ENCODE data around the gene FIBCD1. TPM values are rescaled to one million over a fixed set of nuclear protein-coding genes. Genes with fewer than 3 reads are reported as not detected.

The FIBCD1 gene
- total and polyA plus RNA-seq, 9 of the 15 experiments (the other 6 are each of a cell fraction or from before 2014, with no cell fraction given) = 0.53 to 1.2 (median 0.95) TPM; not detected in 4

DNA sequence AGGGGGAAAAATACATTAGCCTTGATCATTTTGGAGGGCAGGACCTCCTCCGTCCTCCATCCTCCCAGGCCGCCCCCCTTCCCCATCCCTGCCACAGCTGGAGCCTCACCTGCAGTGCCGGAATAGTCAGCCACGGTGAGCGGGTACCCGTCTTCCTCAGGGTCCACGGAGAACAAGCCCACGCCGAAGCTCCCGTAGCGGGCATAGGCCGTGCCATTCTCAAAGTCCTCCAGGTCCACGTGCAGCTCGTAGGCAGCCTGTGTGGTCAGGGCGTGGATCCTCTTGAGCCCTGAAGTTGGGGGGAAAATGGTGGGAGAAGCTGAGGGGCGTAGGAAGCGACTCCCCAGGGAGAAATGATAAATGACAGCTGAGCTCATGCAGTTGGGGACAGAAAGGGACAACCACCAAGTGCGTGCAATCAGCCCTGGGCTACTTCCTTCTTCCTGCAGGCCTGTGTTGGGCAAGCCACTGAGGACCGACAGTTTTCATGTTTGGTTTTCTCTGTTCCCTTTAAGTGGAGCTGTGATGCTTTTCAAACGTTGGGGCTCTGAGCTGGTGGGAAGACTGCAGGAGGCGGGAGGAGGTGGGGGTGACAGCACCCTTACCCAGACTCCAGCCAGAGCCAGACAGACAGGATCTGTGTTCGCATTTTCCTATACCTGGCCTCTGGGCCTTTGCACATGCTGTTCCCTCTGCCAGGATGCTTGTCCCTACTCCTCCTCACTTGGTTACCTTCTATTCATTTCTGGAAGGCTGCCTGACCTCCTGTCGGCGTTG lies 33.7 kb downstream of the FIBCD1 start:
- Histone ChIP-seq H4K20me1 (replicated peaks; ENCODE audit: control insufficient read depth, insufficient read depth, low read length) (peaks cover 81% of the 10 kb centered on the region), H3K36me3 (ENCODE audit: control insufficient read depth, insufficient read depth, low read length) (no peaks in the 10 kb centered on the region), H3K4me2 (ENCODE audit: insufficient read depth, low read length) (no peak overlapping the region), H3K27ac (ENCODE audit: extremely low read depth, low read depth, low read length) (no peak overlapping the region), H2AFZ (ENCODE audit: low read depth, low read length) (no peak overlapping the region), H3K79me2 (ENCODE audit: control insufficient read depth, insufficient read depth, low read length) (no peaks in the 10 kb centered on the region), H3K9ac (ENCODE audit: insufficient read depth in 1 of 2, low read depth in 2 of 2, low read length in 2 of 2) (no peak overlapping the region), H3K4me3 (no peak overlapping the region), H3K9me3 (replicated peaks; ENCODE audit: control insufficient read depth, insufficient read depth, low read depth, low read length) (no peaks in the 10 kb centered on the region), H3K4me1 (replicated peaks in 1 of 2; ENCODE audit: control insufficient read depth in 2 of 2, insufficient read depth in 2 of 2, low read length in 2 of 2) (peaks cover 0 to 57% of the 10 kb centered on the region in 2 experiments; a peak in 2 of 5 replicates), H3K9me1 (ENCODE audit: control insufficient read depth, insufficient read depth, low read length) (peaks cover 15% of the 10 kb centered on the region), H3K27me3 (ENCODE audit: control insufficient read depth in 2 of 2, insufficient read depth in 2 of 2, low read length in 2 of 2) (peaks cover 88 to 90% of the 10 kb centered on the region in 2 experiments)
- ATAC-seq = peak; percentile 2; the same call in 2 of the 3 replicates
- WGBS (ENCODE audit: insufficient coverage, low coverage, missing lambda C conversion rate) = 3% methylated on average over 24 of the region's 24 CpGs
- ChIA-PET POLR2A (interaction anchor here (0.5 to 25.7 kb wide), 11 partner anchors 12 to 179 kb away, joined by 3 to 582 read pairs (median 5); partner anchors contain the start of gene QRFP), CTCF (ENCODE audit: low intra/inter-chr PET ratio) (no interaction called here)
- peak; percentile 35 for FAIRE-seq
- no TSS peak for BruUV-seq (replicated peaks)
- peak in 3 of 4 experiments; percentile 69 to 75 (median 75) for DNase-seq (ENCODE audit: extremely low read depth in 1 of 4, low spot score in 3 of 4)
- in situ Hi-C loops (cut with MboI) (no loop called here), intact Hi-C loops (cut with micrococcal nuclease) (no loop called here)
- TF ChIP-seq, protein P1, sequence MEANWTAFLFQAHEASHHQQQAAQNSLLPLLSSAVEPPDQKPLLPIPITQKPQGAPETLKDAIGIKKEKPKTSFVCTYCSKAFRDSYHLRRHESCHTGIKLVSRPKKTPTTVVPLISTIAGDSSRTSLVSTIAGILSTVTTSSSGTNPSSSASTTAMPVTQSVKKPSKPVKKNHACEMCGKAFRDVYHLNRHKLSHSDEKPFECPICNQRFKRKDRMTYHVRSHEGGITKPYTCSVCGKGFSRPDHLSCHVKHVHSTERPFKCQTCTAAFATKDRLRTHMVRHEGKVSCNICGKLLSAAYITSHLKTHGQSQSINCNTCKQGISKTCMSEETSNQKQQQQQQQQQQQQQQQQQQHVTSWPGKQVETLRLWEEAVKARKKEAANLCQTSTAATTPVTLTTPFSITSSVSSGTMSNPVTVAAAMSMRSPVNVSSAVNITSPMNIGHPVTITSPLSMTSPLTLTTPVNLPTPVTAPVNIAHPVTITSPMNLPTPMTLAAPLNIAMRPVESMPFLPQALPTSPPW (CRISPR knock-in tag; IDR thresholded peaks at IDR 0.05) = no peak
- TF ChIP-seq PRMT5 (CRISPR knock-in tag; IDR thresholded peaks at IDR 0.05) = no peak
- 0 out of 2 replicates have a peak, but pooled peaks have one; percentile 24 for TF ChIP-seq HCFC1 (IDR thresholded peaks at IDR 0.05; ENCODE audit: low read depth, low read length)
- TF ChIP-seq, protein P2, sequence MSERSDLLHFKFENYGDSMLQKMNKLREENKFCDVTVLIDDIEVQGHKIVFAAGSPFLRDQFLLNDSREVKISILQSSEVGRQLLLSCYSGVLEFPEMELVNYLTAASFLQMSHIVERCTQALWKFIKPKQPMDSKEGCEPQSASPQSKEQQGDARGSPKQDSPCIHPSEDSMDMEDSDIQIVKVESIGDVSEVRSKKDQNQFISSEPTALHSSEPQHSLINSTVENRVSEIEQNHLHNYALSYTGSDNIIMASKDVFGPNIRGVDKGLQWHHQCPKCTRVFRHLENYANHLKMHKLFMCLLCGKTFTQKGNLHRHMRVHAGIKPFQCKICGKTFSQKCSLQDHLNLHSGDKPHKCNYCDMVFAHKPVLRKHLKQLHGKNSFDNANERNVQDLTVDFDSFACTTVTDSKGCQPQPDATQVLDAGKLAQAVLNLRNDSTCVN (CRISPR knock-in tag; IDR thresholded peaks at IDR 0.05) = no peak
- TF ChIP-seq, protein P3, sequence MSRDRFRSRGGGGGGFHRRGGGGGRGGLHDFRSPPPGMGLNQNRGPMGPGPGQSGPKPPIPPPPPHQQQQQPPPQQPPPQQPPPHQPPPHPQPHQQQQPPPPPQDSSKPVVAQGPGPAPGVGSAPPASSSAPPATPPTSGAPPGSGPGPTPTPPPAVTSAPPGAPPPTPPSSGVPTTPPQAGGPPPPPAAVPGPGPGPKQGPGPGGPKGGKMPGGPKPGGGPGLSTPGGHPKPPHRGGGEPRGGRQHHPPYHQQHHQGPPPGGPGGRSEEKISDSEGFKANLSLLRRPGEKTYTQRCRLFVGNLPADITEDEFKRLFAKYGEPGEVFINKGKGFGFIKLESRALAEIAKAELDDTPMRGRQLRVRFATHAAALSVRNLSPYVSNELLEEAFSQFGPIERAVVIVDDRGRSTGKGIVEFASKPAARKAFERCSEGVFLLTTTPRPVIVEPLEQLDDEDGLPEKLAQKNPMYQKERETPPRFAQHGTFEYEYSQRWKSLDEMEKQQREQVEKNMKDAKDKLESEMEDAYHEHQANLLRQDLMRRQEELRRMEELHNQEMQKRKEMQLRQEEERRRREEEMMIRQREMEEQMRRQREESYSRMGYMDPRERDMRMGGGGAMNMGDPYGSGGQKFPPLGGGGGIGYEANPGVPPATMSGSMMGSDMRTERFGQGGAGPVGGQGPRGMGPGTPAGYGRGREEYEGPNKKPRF (IDR thresholded peaks at IDR 0.05; ENCODE audit: low read depth, low read length) = no peak
- TF ChIP-seq MYC (IDR thresholded peaks at IDR 0.05; ENCODE audit: low read depth, low read length) = peak; percentile 39; the same call in 1 of the 2 replicates
- no peak for TF ChIP-seq MYC (CRISPR knock-in tag; IDR thresholded peaks at IDR 0.05; ENCODE audit: borderline replicate concordance, low read depth)
- TF ChIP-seq BMI1 (IDR thresholded peaks at IDR 0.05; ENCODE audit: low read length) = 0 out of 2 replicates have a peak, but pooled peaks have one; percentile 13
- TF ChIP-seq, protein P4, sequence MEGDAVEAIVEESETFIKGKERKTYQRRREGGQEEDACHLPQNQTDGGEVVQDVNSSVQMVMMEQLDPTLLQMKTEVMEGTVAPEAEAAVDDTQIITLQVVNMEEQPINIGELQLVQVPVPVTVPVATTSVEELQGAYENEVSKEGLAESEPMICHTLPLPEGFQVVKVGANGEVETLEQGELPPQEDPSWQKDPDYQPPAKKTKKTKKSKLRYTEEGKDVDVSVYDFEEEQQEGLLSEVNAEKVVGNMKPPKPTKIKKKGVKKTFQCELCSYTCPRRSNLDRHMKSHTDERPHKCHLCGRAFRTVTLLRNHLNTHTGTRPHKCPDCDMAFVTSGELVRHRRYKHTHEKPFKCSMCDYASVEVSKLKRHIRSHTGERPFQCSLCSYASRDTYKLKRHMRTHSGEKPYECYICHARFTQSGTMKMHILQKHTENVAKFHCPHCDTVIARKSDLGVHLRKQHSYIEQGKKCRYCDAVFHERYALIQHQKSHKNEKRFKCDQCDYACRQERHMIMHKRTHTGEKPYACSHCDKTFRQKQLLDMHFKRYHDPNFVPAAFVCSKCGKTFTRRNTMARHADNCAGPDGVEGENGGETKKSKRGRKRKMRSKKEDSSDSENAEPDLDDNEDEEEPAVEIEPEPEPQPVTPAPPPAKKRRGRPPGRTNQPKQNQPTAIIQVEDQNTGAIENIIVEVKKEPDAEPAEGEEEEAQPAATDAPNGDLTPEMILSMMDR (IDR thresholded peaks at IDR 0.05 in 2 of 3, conservative IDR thresholded peaks at IDR 0.05 in 1 of 3; ENCODE audit: insufficient read depth in 2 of 3, low read depth in 1 of 3, low read length in 3 of 3) = peak in 1 of 3 experiments; percentile 5; a peak in 1 of 6 replicates
- peak; percentile 23 for TF ChIP-seq SMAD1 (IDR thresholded peaks at IDR 0.05; ENCODE audit: low read depth, low read length, partially characterized antibody)
- peak; percentile 47 for TF ChIP-seq BHLHE40 (IDR thresholded peaks at IDR 0.05; ENCODE audit: low read length)
- peak; percentile 19; the same call in 1 of the 2 replicates for TF ChIP-seq GTF2F1 (IDR thresholded peaks at IDR 0.05; ENCODE audit: low read depth, low read length)
- TF ChIP-seq CHD2 (IDR thresholded peaks at IDR 0.05; ENCODE audit: low read depth, low read length) = 0 out of 2 replicates have a peak, but pooled peaks have one; percentile 45
- no peak for TF ChIP-seq HEY1 (CRISPR knock-in tag; IDR thresholded peaks at IDR 0.05; ENCODE audit: borderline replicate concordance)

Data from K562 (cell line).